GM12873 (cell line): ENCODE measurements around the gene DENND1A.

Experiments used
- TF ChIP-seq, protein P1 (sequence below): IDR thresholded peaks from 2 replicates; pipeline ENCODE4 v1.5.1; 2012; ENCODE audit warnings: low read depth, mild to moderate bottlenecking, moderate library complexity, low read length, control low read depth; ENCODE audit not compliant: insufficient read depth; ENCODE audit errors: missing control alignments

DENND1A gene

DNA sequence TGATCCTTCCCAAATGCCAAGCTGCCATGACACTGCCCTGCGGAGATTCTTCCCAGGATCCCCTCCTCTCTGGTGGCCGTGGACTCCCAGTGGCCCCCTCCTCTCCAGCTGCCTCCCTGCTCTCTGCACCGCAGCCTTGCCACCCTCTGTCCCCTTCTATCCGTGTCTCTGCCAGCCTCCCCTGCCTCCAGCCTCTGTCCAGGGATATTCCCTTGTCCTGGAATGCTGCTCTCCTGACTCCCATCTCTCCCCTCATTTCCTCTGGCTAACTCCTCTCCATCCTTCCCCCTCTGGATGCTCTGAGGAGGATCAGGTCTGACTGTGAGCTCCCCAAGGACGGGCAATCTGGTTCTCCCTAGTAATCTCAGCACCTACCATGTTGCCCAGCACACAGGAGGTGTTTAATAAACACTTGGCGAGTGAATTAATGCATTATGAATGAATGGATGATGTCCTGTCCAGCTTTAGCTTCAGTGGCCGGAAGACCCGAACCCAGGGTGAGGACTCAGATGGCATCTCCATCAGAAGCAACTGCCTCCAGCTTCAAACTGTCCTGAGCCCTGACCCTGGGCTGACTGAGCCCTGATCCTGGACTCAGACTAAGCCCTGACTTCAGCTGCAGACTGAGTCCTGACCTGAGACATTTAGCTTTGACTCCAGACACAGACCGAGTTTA is 581.5 kb downstream of the DENND1A start:
- TF ChIP-seq, protein P1, sequence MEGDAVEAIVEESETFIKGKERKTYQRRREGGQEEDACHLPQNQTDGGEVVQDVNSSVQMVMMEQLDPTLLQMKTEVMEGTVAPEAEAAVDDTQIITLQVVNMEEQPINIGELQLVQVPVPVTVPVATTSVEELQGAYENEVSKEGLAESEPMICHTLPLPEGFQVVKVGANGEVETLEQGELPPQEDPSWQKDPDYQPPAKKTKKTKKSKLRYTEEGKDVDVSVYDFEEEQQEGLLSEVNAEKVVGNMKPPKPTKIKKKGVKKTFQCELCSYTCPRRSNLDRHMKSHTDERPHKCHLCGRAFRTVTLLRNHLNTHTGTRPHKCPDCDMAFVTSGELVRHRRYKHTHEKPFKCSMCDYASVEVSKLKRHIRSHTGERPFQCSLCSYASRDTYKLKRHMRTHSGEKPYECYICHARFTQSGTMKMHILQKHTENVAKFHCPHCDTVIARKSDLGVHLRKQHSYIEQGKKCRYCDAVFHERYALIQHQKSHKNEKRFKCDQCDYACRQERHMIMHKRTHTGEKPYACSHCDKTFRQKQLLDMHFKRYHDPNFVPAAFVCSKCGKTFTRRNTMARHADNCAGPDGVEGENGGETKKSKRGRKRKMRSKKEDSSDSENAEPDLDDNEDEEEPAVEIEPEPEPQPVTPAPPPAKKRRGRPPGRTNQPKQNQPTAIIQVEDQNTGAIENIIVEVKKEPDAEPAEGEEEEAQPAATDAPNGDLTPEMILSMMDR, result no peak

DNA sequence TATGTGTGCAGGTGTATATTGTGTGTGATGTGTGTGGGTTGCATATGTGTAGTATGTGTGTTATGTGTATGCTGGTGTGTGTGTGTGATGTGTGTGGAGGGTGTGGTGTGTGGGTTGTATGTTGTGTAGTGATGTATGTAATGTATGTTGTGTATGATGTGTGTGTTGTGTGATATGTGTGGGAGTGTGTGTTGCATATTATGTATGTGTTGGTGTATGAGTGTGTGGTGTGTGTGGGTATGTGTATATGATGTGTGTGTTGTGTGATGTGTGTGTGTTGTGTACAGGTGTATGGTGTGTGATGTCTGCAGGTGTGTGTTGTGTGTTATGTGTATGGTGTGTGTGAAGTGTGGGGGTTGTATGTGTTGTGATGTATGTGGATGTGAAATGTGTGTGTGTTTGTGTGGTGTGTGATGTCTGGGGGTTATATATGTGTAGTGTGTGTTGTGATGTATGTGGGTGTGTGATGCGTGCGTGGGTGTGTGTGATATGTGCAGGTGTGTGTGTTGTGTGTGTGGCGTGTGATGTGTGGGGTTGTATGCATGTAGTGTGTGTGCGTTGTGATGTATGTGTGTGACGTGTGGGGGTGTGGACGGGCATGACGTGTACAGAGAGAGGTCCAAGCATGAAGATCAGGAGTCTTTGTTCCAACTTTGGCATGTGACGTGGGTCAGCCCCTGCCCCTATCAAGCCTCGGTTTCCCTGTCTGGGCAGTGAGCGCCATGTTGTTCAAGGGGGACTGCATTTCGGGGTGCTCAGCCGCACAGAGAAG is 582.5 kb downstream of the DENND1A start:
- TF ChIP-seq, protein P1, result no peak

DNA sequence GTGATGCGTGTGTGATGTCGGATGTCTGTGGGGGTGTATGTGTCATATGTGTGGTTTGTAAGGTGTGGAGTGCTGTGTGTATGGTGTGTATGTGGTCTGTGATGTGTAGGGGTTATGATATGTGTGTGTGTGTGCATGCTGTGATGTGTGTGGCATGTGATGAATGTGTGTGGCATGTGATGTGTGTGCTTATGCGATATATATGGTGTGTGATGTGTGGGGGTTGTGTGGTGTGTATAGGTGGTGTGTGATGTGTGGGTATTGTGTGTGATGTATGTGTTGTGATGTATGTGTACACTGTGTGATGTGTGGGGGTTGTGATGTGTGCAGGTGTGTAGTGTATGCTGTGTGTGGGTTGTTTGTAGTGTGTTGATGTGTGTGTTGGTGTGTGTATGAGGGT is 583.1 kb downstream of the DENND1A start:
- TF ChIP-seq, protein P1, result no peak

DNA sequence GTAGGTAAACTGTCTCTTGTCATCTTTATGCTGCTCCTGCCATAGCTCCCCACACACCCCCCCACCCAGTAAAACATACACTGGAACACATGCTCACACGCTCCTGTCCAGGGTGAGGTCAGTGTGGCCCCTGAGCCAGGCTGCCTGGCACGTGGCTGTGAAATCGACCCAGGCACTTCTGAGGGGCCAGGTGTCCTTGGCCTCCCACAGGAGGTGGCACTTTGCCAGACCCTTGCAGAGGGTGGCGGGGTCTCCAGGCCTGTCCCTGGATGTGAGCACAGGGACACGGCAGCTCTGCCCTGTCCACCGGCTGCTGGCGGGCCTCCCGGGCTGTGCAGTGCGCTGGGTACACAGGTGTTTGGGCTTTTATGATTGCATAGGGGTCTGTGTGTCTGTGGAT is 583.9 kb downstream of the DENND1A start:
- TF ChIP-seq, protein P1, result no peak

DNA sequence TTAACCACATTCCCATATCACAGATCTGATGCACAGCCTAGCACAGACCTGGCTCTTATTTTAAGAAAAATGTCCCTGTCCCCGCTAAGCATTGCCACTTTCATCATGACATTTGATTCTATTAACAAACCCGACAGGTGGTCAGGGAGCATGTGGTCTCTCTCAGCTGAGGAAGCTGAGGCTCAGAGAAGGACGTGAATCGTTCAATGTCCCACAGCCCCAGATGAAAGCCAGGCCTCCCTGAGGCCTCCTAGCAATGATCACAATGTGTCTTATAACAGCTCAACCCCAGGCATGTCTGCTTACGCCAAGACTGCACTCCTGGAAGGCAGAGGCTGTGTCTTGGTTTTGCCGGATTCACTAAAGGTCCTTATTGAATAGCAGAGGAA is 584.4 kb downstream of the DENND1A start:
- TF ChIP-seq, protein P1, result no peak

DNA sequence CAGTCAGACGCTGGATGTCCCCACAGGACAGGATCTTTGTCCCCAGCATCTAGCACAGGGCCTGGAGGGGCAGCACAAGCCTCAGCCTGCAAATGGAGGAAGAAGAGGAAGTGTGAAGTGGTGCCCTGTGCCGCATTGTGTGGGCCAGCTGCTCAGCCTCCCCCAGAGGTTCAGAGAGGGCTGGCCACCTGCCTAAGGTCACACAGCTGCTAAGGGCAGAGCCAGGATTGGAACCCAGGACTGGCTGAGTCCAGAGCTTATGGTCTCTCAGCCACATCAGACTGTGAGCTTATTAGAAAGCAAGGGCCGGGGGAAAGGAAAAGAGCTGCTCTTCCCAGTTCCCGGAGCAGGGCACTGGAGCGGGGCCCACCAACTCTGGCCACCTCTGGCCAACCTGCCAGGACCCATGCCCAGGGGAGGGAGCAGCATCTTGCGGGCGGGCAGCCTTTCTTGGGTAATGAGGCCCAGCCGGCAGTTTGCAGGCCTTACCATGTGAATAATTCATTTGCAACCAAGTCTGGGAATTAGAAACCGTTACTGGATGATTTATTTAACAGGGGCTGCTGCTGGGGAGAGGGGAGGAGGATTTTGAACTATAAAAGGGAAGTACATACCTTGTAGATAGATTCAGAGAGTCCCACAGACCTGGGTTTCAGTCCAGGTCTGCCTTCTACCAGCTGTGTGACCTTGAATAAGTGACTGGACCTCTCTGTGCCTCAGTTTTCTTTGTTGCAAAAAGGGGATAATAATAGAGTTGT is 585.6 kb downstream of the DENND1A start:
- TF ChIP-seq, protein P1, result no peak
